Adrenal gland (tissue), 12 donors: ENCODE data around the gene IL1RL2. TPM values are rescaled to one million over a fixed set of nuclear protein-coding genes. Genes with fewer than 3 reads are reported as not detected.

Source experiments
- DNase-seq, 7 donors: peaks; one replicate each; pipeline ENCODE4 v3.0.0-alpha.2; 2019 to 2020
- H3K27ac ChIP-seq, 5 donors: fragments of 200-600 bp; sonication (generic) in 4 of 5; 1 replicate in 3 of 5; 2 replicates in 2 of 5; pipeline versions ENCODE4 v1.5.1 to v1.8.0; 2016 to 2020; ENCODE audit warnings: mild to moderate bottlenecking in 1 of 5
- H3K27me3 ChIP-seq: fragments of 200-600 bp; 2 replicates; pipeline ENCODE4 v1.8.0; 2021
- H3K36me3 ChIP-seq, 2 donors: fragments of 200-600 bp; replicated peaks in 1 of 2; 1 replicate in 1 of 2; 2 replicates in 1 of 2; pipeline versions ENCODE4 v1.5.1 to v1.8.0; 2018 to 2022
- H3K4me1 ChIP-seq, 2 donors: fragments of 200-600 bp; replicated peaks in 1 of 2; 1 replicate in 1 of 2; 2 replicates in 1 of 2; pipeline versions ENCODE4 v1.5.1 to v1.8.0; 2018 to 2021
- H3K4me3 ChIP-seq, 4 donors: fragments of 200-600 bp; sonication (generic) in 3 of 4; one replicate each; pipeline ENCODE4 v1.5.1; 2016 to 2018
- H3K9me3 ChIP-seq, 3 donors: fragments of 200-600 bp; sonication (generic) in 1 of 3; replicated peaks in 1 of 3; 1 replicate in 2 of 3; 2 replicates in 1 of 3; pipeline versions ENCODE4 v1.5.1 to v1.8.0; 2016 to 2021
- POLR2A ChIP-seq, 2 donors: fragments of 450-650 bp; IDR thresholded peaks; one replicate each; pipeline ENCODE4 v1.6.1; 2017; ENCODE audit warnings: antibody characterized with exemption in 2 of 2, mild to moderate bottlenecking in 2 of 2, moderate library complexity in 1 of 2
- WGBS, 4 donors: extraction: QIAGEN DNeasy Blood & Tissue Kit in 2 of 4; methylation state at CpG; one replicate each; pipeline versions ENCODE4 v1.1.5 to v1.1.7; 2013 to 2017; 5-methylcytosine and 5-hydroxymethylcytosine counted together
- intact Hi-C, 2 donors: fragments of 100-400 bp; cut with DNase I; formaldehyde crosslinking; loops; one replicate each; pipeline versions ENCODE4 v1.14.1 to v1.15.0; 2022 to 2023
- polyA plus RNA-seq, 3 donors: library from polyadenylated mRNA; stranded (reverse); fragments of 200-250 nt in 2 of 3; fragments of 350-450 nt in 1 of 3; fragmentation: Illumina TruSeq in 1 of 3; extraction: RNeasy Lipid Tissue Mini Kit (QIAGEN cat#74804) in 1 of 3; gene quantifications; one replicate each; pipeline ENCODE4 v1.2.3, GENCODE V29; 2013 to 2014
- total RNA-seq, 9 donors: library from RNA; depleted of rRNA in 4 of 9; stranded (reverse); fragments of >200 nt in 4 of 9; fragments of 120-200 nt in 1 of 9; fragmentation: NEBNext Ultra II Directional in 1 of 9; extraction: Animal tissue kit (Norgen Biotek cat#: 25700) in 1 of 9; gene quantifications; one replicate each; pipeline versions ENCODE4 v1.1.0 to v1.2.4, GENCODE V29; 2013 to 2023
- TF ChIP-seq, protein P1 (sequence below), 6 experiments: fragments of 450-650 bp in 4 of 6; fragments of 200-600 bp in 2 of 6; sonication (generic) in 1 of 6; IDR thresholded peaks; 1 replicate in 5 of 6; 2 replicates in 1 of 6; pipeline versions ENCODE4 v1.5.1 to v1.8.0; 2016 to 2021; ENCODE audit warnings: antibody characterized with exemption in 6 of 6, mild to moderate bottlenecking in 2 of 6, moderate library complexity in 1 of 6
- donor health status: healthy with polysubstance abuse.
- donor health status: Bipolar disorder and iron deficiency.
- donor health status: DM: yes; HTN: yes; CAD: no.
- donor health status: DM: no; HTN: no; CAD: no.
- donor health status: DM: no; HTN: no; CAD: no.
- donor health status: DM: yes; HTN: yes; CAD: no.

Gene IL1RL2
- total and polyA plus RNA-seq, 12 donors: 0.22 to 4.6 (median 1.7) TPM

- intact Hi-C loops: no loop called here
- DNase-seq: no peak
- Histone ChIP-seq H3K4me3 (no peak overlapping the region), H3K27me3 (no peaks in the 10 kb centered on the region), H3K4me1 (peaks cover 0 to 5% of the 10 kb centered on the region in 2 donors), H3K27ac (no peak overlapping the region), H3K9me3 (no peaks in the 10 kb centered on the region), H3K36me3 (no peaks in the 10 kb centered on the region)
- TF ChIP-seq, protein P1, sequence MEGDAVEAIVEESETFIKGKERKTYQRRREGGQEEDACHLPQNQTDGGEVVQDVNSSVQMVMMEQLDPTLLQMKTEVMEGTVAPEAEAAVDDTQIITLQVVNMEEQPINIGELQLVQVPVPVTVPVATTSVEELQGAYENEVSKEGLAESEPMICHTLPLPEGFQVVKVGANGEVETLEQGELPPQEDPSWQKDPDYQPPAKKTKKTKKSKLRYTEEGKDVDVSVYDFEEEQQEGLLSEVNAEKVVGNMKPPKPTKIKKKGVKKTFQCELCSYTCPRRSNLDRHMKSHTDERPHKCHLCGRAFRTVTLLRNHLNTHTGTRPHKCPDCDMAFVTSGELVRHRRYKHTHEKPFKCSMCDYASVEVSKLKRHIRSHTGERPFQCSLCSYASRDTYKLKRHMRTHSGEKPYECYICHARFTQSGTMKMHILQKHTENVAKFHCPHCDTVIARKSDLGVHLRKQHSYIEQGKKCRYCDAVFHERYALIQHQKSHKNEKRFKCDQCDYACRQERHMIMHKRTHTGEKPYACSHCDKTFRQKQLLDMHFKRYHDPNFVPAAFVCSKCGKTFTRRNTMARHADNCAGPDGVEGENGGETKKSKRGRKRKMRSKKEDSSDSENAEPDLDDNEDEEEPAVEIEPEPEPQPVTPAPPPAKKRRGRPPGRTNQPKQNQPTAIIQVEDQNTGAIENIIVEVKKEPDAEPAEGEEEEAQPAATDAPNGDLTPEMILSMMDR (IDR thresholded peaks at IDR 0.05): no peak
- no peak for TF ChIP-seq POLR2A (IDR thresholded peaks at IDR 0.05)
- WGBS, 4 donors: 72 to 88% (median 82%) methylated on average over 2 of the region's 2 CpGs
Observed at GRCh38 chr2:102184018-102184417, 2.8 kb upstream of the IL1RL2 start.

- TF ChIP-seq, protein P1 (IDR thresholded peaks at IDR 0.05): no peak
- no peak for TF ChIP-seq POLR2A (IDR thresholded peaks at IDR 0.05)
- H3K27ac ChIP-seq: no peak overlapping the region
- no peak for DNase-seq
- no peaks in the 10 kb centered on the region for H3K36me3 ChIP-seq
- no peaks in the 10 kb centered on the region for H3K27me3 ChIP-seq
- 90 to 97% (median 93%) methylated on average over 1 of the region's 1 CpG for WGBS, 4 donors
- no peaks in the 10 kb centered on the region for H3K9me3 ChIP-seq
- peaks cover 0 to 5% of the 10 kb centered on the region in 2 donors for H3K4me1 ChIP-seq
- intact Hi-C loops: no loop called here
- H3K4me3 ChIP-seq: no peak overlapping the region
Observed at GRCh38 chr2:102184568-102184967, 2.3 kb upstream of the IL1RL2 start.

- 14 to 22% (median 17%) methylated on average over 2 of the region's 2 CpGs for WGBS, 4 donors
- no peak for TF ChIP-seq POLR2A (IDR thresholded peaks at IDR 0.05)
- TF ChIP-seq, protein P1 (IDR thresholded peaks at IDR 0.05): peak in 5 of 6 experiments; percentile 38 to 51 (median 47)
- H3K36me3 ChIP-seq: no peaks in the 10 kb centered on the region
- no peaks in the 10 kb centered on the region for H3K27me3 ChIP-seq
- intact Hi-C loops: loop anchor here in 1 of 2 donors (5.0 kb wide), 1 partner anchor 52 kb away; no protein-coding TSS in a partner anchor
- no peak for DNase-seq
- no peak overlapping the region for H3K27ac ChIP-seq
- no peak overlapping the region for H3K4me3 ChIP-seq
- H3K4me1 ChIP-seq: peaks cover 0 to 5% of the 10 kb centered on the region in 2 donors
- no peaks in the 10 kb centered on the region for H3K9me3 ChIP-seq
Observed at GRCh38 chr2:102185347-102185746, 1.5 kb upstream of the IL1RL2 start.

DNA sequence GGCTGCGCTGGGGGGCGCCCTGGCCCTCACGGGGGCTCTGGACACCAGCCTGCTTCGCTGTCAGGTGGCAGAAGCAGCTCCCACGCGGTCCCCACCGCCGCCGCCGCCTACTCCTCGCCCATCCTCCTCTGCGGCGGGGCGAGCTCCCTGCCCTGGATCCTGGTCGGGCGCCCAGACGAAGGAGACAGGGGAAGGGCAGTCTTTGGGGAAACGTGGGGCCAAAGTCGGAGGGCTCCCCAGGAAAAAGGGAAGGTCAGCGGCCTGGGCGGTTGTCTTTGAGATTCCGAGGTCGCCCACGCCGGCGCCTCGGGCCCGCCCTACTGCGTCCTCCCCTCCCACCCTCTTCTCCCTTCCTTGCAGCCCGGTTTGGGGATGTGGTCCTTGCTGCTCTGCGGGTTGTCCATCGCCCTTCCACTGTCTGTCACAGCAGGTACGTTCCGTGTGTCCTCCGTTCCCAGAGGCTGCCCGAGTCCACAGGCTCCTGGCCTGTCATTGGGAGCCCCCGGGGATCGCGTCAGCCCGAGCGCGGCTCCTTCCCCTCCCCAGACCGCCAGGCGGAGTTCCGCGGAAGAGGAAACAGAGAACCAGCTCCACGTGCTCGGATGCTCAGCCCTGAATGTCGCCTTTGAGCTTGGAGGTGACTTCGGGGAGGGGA, 800 bp downstream of the IL1RL2 start:
- H3K36me3 ChIP-seq: no peaks in the 10 kb centered on the region
- WGBS, 4 donors: 1 to 14% (median 5%) methylated on average over 15 to 50 of the region's 50 CpGs
- H3K27me3 ChIP-seq: no peaks in the 10 kb centered on the region
- H3K4me3 ChIP-seq: peak overlapping the region; percentile 15 to 59 (median 32)
- peaks cover 0 to 5% of the 10 kb centered on the region in 2 donors for H3K4me1 ChIP-seq
- H3K27ac ChIP-seq: peak overlapping the region in 4 of 5 donors; percentile 48 to 76 (median 60)
- intact Hi-C loops: loop anchor here in 1 of 2 donors (5.0 kb wide), 1 partner anchor 50 kb away; no protein-coding TSS in a partner anchor
- no peaks in the 10 kb centered on the region for H3K9me3 ChIP-seq
- TF ChIP-seq, protein P1 (IDR thresholded peaks at IDR 0.05): peak in 5 of 6 experiments; percentile 42 to 61 (median 57)
- TF ChIP-seq POLR2A (IDR thresholded peaks at IDR 0.05): peak in 1 of 2 donors; percentile 24
- peak; percentile 53 to 78 (median 58) for DNase-seq
